WTC11 (cell line): Measurements from ENCODE around the gene PNPO.

Experiments
- CTCF ChIP-seq: fragments of 200-600 bp; IDR thresholded peaks from 2 replicates; pipeline ENCODE4 v1.8.0; 2022; ENCODE audit warnings: antibody characterized with exemption
- FOXP4 ChIP-seq: sonication (generic); formaldehyde crosslinking; IDR thresholded peaks from 2 replicates; pipeline ENCODE4 v1.8.0; 2022; ENCODE audit warnings: mild to moderate bottlenecking, missing genetic modification reagents
- IRF1 ChIP-seq: sonication (generic); formaldehyde crosslinking; IDR thresholded peaks from 2 replicates; pipeline ENCODE4 v1.8.0; 2023; ENCODE audit warnings: missing genetic modification reagents
- SMAD3 ChIP-seq: sonication (generic); formaldehyde crosslinking; IDR thresholded peaks from 2 replicates; pipeline ENCODE4 v1.8.0; 2022; ENCODE audit warnings: missing genetic modification reagents, mild to moderate bottlenecking, borderline replicate concordance

- TF ChIP-seq CTCF (no peak), IRF1 (CRISPR knock-in tag) (no peak), FOXP4 (CRISPR knock-in tag) (no peak), SMAD3 (CRISPR knock-in tag) (no peak)
These were observed 18.7 kb downstream of the PNPO start for GRCh38 chr17:47959825-47960655.
